Urinary bladder (tissue), 4 donors: ENCODE results near the gene FAM83D. TPM values are rescaled to one million over a fixed set of nuclear protein-coding genes. Genes with fewer than 3 reads are reported as not detected.

Experiments
- DNase-seq: peaks from one replicate; pipeline ENCODE4 v3.0.0-alpha.2; 2015; ENCODE audit errors: extremely low spot score
- H3K27ac ChIP-seq: one replicate; pipeline ENCODE4 v1.5.1; 2013; ENCODE audit warnings: low read depth, mild to moderate bottlenecking, moderate library complexity
- H3K36me3 ChIP-seq: one replicate; pipeline ENCODE4 v1.6.1; 2013; ENCODE audit warnings: mild to moderate bottlenecking, moderate library complexity; ENCODE audit not compliant: insufficient read depth
- H3K4me1 ChIP-seq: one replicate; pipeline ENCODE4 v1.6.1; 2013; ENCODE audit warnings: mild to moderate bottlenecking, moderate library complexity; ENCODE audit not compliant: insufficient read depth
- H3K4me3 ChIP-seq: one replicate; pipeline ENCODE4 v1.5.1; 2013; ENCODE audit warnings: low read depth, low read length
- WGBS: extraction: QIAGEN DNeasy Blood & Tissue Kit; methylation state at CpG from one replicate; pipeline ENCODE4 v1.1.7; 2013; 5-methylcytosine and 5-hydroxymethylcytosine counted together
- polyA plus RNA-seq: library from polyadenylated mRNA; stranded (reverse); fragments of 200-250 nt; gene quantifications from one replicate; pipeline ENCODE4 v1.2.3, GENCODE V29; 2013
- total RNA-seq: library from RNA; depleted of rRNA; stranded (reverse); fragments of >200 nt; gene quantifications from one replicate; pipeline ENCODE4 v1.2.3, GENCODE V29; 2014
- donor health status: healthy with polysubstance abuse.
- donor health status: healthy.

Gene FAM83D
- total and polyA plus RNA-seq, 2 donors: 11.4 to 27.1 TPM

GRCh38 chr20:38905375-38905774 is 20.8 kb upstream of the FAM83D start:
- no peak overlapping the region for H3K4me3 ChIP-seq
- H3K4me1 ChIP-seq: no peaks in the 10 kb centered on the region
- H3K36me3 ChIP-seq: no peaks in the 10 kb centered on the region
- DNase-seq: no peak
- WGBS: 59% methylated on average over 1 of the region's 1 CpG
- no peak overlapping the region for H3K27ac ChIP-seq

GRCh38 chr20:38907918-38908677 is 18.1 kb upstream of the FAM83D start:
- no peak overlapping the region for H3K4me3 ChIP-seq
- no peaks in the 10 kb centered on the region for H3K4me1 ChIP-seq
- no peak for DNase-seq
- no peak overlapping the region for H3K27ac ChIP-seq
- 90% methylated on average over 13 of the region's 13 CpGs for WGBS
- H3K36me3 ChIP-seq: no peaks in the 10 kb centered on the region

GRCh38 chr20:38915355-38915754 is 10.9 kb upstream of the FAM83D start:
- no peak for DNase-seq
- no peak overlapping the region for H3K27ac ChIP-seq
- 91% methylated on average over 7 of the region's 7 CpGs for WGBS
- H3K4me1 ChIP-seq: no peaks in the 10 kb centered on the region
- no peaks in the 10 kb centered on the region for H3K36me3 ChIP-seq
- no peak overlapping the region for H3K4me3 ChIP-seq

- Histone ChIP-seq H3K4me1 (no peaks in the 10 kb centered on the region), H3K36me3 (no peaks in the 10 kb centered on the region), H3K27ac (no peak overlapping the region), H3K4me3 (no peak overlapping the region)
- DNase-seq: no peak
- 89% methylated on average over 4 of the region's 4 CpGs for WGBS
Measured at GRCh38 chr20:38917657-38918056, 8.6 kb upstream of the FAM83D start.

- no peak for DNase-seq
- Histone ChIP-seq H3K36me3 (no peaks in the 10 kb centered on the region), H3K4me1 (no peaks in the 10 kb centered on the region), H3K4me3 (no peak overlapping the region), H3K27ac (no peak overlapping the region)
- 92% methylated on average over 19 of the region's 19 CpGs for WGBS
Measured at GRCh38 chr20:38918172-38918571, 8.0 kb upstream of the FAM83D start.

GRCh38 chr20:38919683-38920082 is 6.5 kb upstream of the FAM83D start:
- Histone ChIP-seq H3K4me1 (no peaks in the 10 kb centered on the region), H3K27ac (no peak overlapping the region), H3K4me3 (no peak overlapping the region), H3K36me3 (no peaks in the 10 kb centered on the region)
- whole genome bisulfite sequencing: 66% methylated on average over 7 of the region's 7 CpGs
- no peak for DNase-seq

GRCh38 chr20:38920411-38920810 is 5.8 kb upstream of the FAM83D start:
- H3K36me3 ChIP-seq: no peaks in the 10 kb centered on the region
- no peak overlapping the region for H3K4me3 ChIP-seq
- 71% methylated on average over 3 of the region's 3 CpGs for WGBS
- H3K27ac ChIP-seq: no peak overlapping the region
- no peak for DNase-seq
- H3K4me1 ChIP-seq: no peaks in the 10 kb centered on the region

GRCh38 chr20:38920851-38921250 is 5.4 kb upstream of the FAM83D start:
- H3K4me1 ChIP-seq: no peaks in the 10 kb centered on the region
- H3K36me3 ChIP-seq: no peaks in the 10 kb centered on the region
- no peak for DNase-seq
- no peak overlapping the region for H3K27ac ChIP-seq
- no peak overlapping the region for H3K4me3 ChIP-seq
- 79% methylated on average over 9 of the region's 9 CpGs for WGBS

- Histone ChIP-seq H3K4me3 (no peak overlapping the region), H3K27ac (no peak overlapping the region), H3K4me1 (no peaks in the 10 kb centered on the region), H3K36me3 (no peaks in the 10 kb centered on the region)
- WGBS: 92% methylated on average over 2 of the region's 2 CpGs
- no peak for DNase-seq
Measured at GRCh38 chr20:38924718-38925117, 1.5 kb upstream of the FAM83D start.

- Histone ChIP-seq H3K4me1 (no peaks in the 10 kb centered on the region), H3K4me3 (peak overlapping the region; percentile 48), H3K36me3 (no peaks in the 10 kb centered on the region), H3K27ac (no peak overlapping the region)
- WGBS: 6% methylated on average over 27 of the region's 27 CpGs
- no peak for DNase-seq
Measured at GRCh38 chr20:38926934-38927616, 858 bp downstream of the FAM83D start.

GRCh38 chr20:38927902-38928578 is 1.8 kb downstream of the FAM83D start:
- no peak overlapping the region for H3K4me3 ChIP-seq
- H3K4me1 ChIP-seq: no peaks in the 10 kb centered on the region

GRCh38 chr20:38930242-38930569 is 4.0 kb downstream of the FAM83D start:
- Histone ChIP-seq H3K36me3 (no peaks in the 10 kb centered on the region), H3K4me3 (no peak overlapping the region), H3K4me1 (no peaks in the 10 kb centered on the region), H3K27ac (no peak overlapping the region)
- DNase-seq: no peak
- WGBS: 90% methylated on average over 1 of the region's 1 CpG

More at GRCh38 chr20:38927902-38928578, 1.8 kb downstream of the FAM83D start:
- no peak for DNase-seq
- WGBS: 64% methylated on average over 5 of the region's 5 CpGs
- H3K36me3 ChIP-seq: no peaks in the 10 kb centered on the region
- H3K27ac ChIP-seq: no peak overlapping the region

- Histone ChIP-seq H3K4me1 (no peaks in the 10 kb centered on the region), H3K4me3 (no peak overlapping the region), H3K36me3 (no peaks in the 10 kb centered on the region), H3K27ac (no peak overlapping the region)
- DNase-seq: no peak
- 91% methylated on average over 4 of the region's 4 CpGs for WGBS
Measured at GRCh38 chr20:38931984-38932383, 5.8 kb downstream of the FAM83D start.
